K562 (cell line): Measurements from ENCODE around the gene RHNO1. TPM values are rescaled to one million over a fixed set of nuclear protein-coding genes. Genes with fewer than 3 reads are reported as not detected.
"Not testable (repeated sequence)": the region's sequence is repeated elsewhere in the genome, so short reads cannot be mapped to it uniquely, and the experiment has no call there.

Source experiments
- ATAC-seq: fragments of 200-7000 bp; cut with Tn5 transposase; 3 replicates; pipeline ENCODE4 v1.9.1; 2020; ENCODE audit warnings: moderate library complexity
- BruUV-seq: library from RNA; stranded (reverse); fragments of 400-500 nt; replicated peaks from 2 replicates; lab custom pipeline; 2021; lab: Mats Ljungman, UMichigan
- CTCF ChIA-PET: fragments of 300-600 bp; formaldehyde crosslinking; extraction: SDS; loops from one replicate; lab custom pipeline; 2021; ENCODE audit warnings: low intra/inter-chr PET ratio; lab: Yijun Ruan, JAX
- POLR2A ChIA-PET: fragments of 300-600, 350-650 bp; sonication (Branson Sonifier 250); formaldehyde crosslinking; extraction: SDS; loops from one replicate; lab custom pipeline; 2021; ENCODE audit warnings: antibody characterized with exemption, inconsistent platforms; lab: Yijun Ruan, JAX
- DNase-seq, 4 experiments: peaks; one replicate each; pipeline versions ENCODE4 v3.0.0 to v3.0.0-alpha.2; 2011 to 2018; ENCODE audit warnings: low spot score in 3 of 4, mixed read lengths in 3 of 4; ENCODE audit errors: extremely low read depth in 1 of 4
- FAIRE-seq: peaks from 2 replicates; lab custom pipeline; 2011; peaks lifted over from hg19 to GRCh38; lab: Jason Lieb, UNC
- H2AFZ ChIP-seq: 2 replicates; pipeline ENCODE4 v1.6.0; 2011; ENCODE audit warnings: low read depth, low read length, control low read depth, inconsistent platforms
- H3K27ac ChIP-seq: fragments of 200-600 bp; 3 replicates; pipeline ENCODE4 v1.8.0; 2011; ENCODE audit warnings: low read depth, mild to moderate bottlenecking, control low read depth, inconsistent platforms, low read length, moderate library complexity, mixed read lengths; ENCODE audit errors: extremely low read depth
- H3K27me3 ChIP-seq, 2 experiments: fragments of 300-600 bp in 1 of 2; 2 replicates in 1 of 2; 3 replicates in 1 of 2; pipeline versions ENCODE4 v1.6.0 to v1.8.0; 2011; ENCODE audit warnings: inconsistent platforms in 2 of 2, low read length in 2 of 2, mild to moderate bottlenecking in 1 of 2, mixed read lengths in 1 of 2, moderate library complexity in 1 of 2; ENCODE audit not compliant: control insufficient read depth in 2 of 2, insufficient read depth in 2 of 2
- H3K36me3 ChIP-seq: fragments of 300-600 bp; 3 replicates; pipeline ENCODE4 v1.8.0; 2011; ENCODE audit warnings: mild to moderate bottlenecking, low read length, inconsistent platforms; ENCODE audit not compliant: control insufficient read depth, insufficient read depth
- H3K4me1 ChIP-seq, 2 experiments: fragments of 200-600 bp in 1 of 2; replicated peaks in 1 of 2; 2 replicates in 1 of 2; 3 replicates in 1 of 2; pipeline versions ENCODE4 v1.5.1 to v1.8.0; 2011; ENCODE audit warnings: inconsistent platforms in 2 of 2, low read length in 2 of 2, mild to moderate bottlenecking in 1 of 2, mixed read lengths in 1 of 2, moderate library complexity in 1 of 2; ENCODE audit not compliant: control insufficient read depth in 2 of 2, insufficient read depth in 2 of 2
- H3K4me2 ChIP-seq: 2 replicates; pipeline ENCODE4 v1.6.1; 2011; ENCODE audit warnings: low read length, control low read depth, inconsistent platforms, mixed read lengths; ENCODE audit not compliant: insufficient read depth
- H3K4me3 ChIP-seq: fragments of 200-600 bp; sonication (generic), shearing (Covaris generic); 2 replicates; pipeline ENCODE4 v1.5.1; 2016; ENCODE audit warnings: control low read depth, inconsistent platforms
- H3K79me2 ChIP-seq: fragments of 200-600 bp; 3 replicates; pipeline ENCODE4 v1.8.0; 2011; ENCODE audit warnings: low read length, inconsistent platforms; ENCODE audit not compliant: control insufficient read depth, insufficient read depth
- H3K9ac ChIP-seq, 2 experiments: 2 replicates each; pipeline versions ENCODE4 v1.6.0 to v1.6.1; 2011; ENCODE audit warnings: low read depth in 2 of 2, low read length in 2 of 2, control low read depth in 1 of 2, inconsistent platforms in 1 of 2, mild to moderate bottlenecking in 1 of 2, mixed read lengths in 1 of 2; ENCODE audit not compliant: insufficient read depth in 1 of 2
- H3K9me1 ChIP-seq: one replicate; pipeline ENCODE4 v1.6.0; 2011; ENCODE audit warnings: inconsistent platforms, mild to moderate bottlenecking, low read length, moderate library complexity; ENCODE audit not compliant: control insufficient read depth, insufficient read depth
- H3K9me3 ChIP-seq: replicated peaks from 2 replicates; pipeline ENCODE4 v1.5.1; 2011; ENCODE audit warnings: low read depth, low read length, inconsistent platforms; ENCODE audit not compliant: control insufficient read depth, insufficient read depth
- H4K20me1 ChIP-seq: replicated peaks from 2 replicates; pipeline ENCODE4 v1.6.1; 2011; ENCODE audit warnings: low read length, inconsistent platforms, mixed read lengths; ENCODE audit not compliant: control insufficient read depth, insufficient read depth
- CBX2 ChIP-seq: fragments of 200-600 bp; sonication (generic); IDR thresholded peaks from one replicate; pipeline ENCODE4 v1.6.1; 2012; ENCODE audit warnings: mild to moderate bottlenecking, low read length, inconsistent platforms; ENCODE audit not compliant: insufficient read depth, poor library complexity, severe bottlenecking
- HSF4 ChIP-seq: fragments of 250-450 bp; sonication (Bioruptor Pico); IDR thresholded peaks from 2 replicates; pipeline ENCODE4 v2.1.2; 2022; ENCODE audit warnings: mild to moderate bottlenecking, moderate library complexity, borderline replicate concordance
- LCOR ChIP-seq: sonication (generic); formaldehyde crosslinking; IDR thresholded peaks from 2 replicates; pipeline ENCODE4 v1.8.0; 2022; ENCODE audit warnings: mild to moderate bottlenecking, missing genetic modification reagents
- OTX1 ChIP-seq: fragments of 450-650 bp; formaldehyde crosslinking; IDR thresholded peaks from 2 replicates; pipeline ENCODE4 v1.4.0; 2022; ENCODE audit warnings: mild to moderate bottlenecking
- PYGO2 ChIP-seq: fragments of 450-650 bp; IDR thresholded peaks from 2 replicates; pipeline ENCODE4 v1.6.1; 2016; ENCODE audit warnings: mild to moderate bottlenecking, missing genetic modification characterization, moderate library complexity, missing compliant biosample characterization
- U2AF1 ChIP-seq: fragments of 200-400 bp; formaldehyde crosslinking; optimal IDR thresholded peaks from 2 replicates; pipeline ENCODE3; 2017; ENCODE audit warnings: mild to moderate bottlenecking, low read depth, low read length, moderate library complexity
- XRCC3 ChIP-seq: fragments of 450-650 bp; IDR thresholded peaks from 2 replicates; pipeline ENCODE4 v1.6.1; 2017; ENCODE audit warnings: mild to moderate bottlenecking, moderate library complexity
- ZC3H11A ChIP-seq: IDR thresholded peaks from 2 replicates; pipeline ENCODE4 v1.6.1; 2012; ENCODE audit warnings: low read depth, low read length, improper control_type of control experiment
- ZKSCAN1 ChIP-seq: fragments of 150-350 bp; IDR thresholded peaks from 2 replicates; pipeline ENCODE4 v1.6.1; 2016; ENCODE audit warnings: low read depth, low read length
- ZSCAN32 ChIP-seq: fragments of 450-650 bp; formaldehyde crosslinking; IDR thresholded peaks from 2 replicates; pipeline ENCODE4 v1.4.0; 2020; ENCODE audit warnings: mild to moderate bottlenecking, moderate library complexity
- WGBS: fragments of 100-300 bp; shearing (Covaris generic); methylation state at CpG from one replicate; pipeline ENCODE4 v1.1.6; 2016; ENCODE audit warnings: low coverage, mixed read lengths; ENCODE audit not compliant: insufficient coverage; ENCODE audit errors: missing lambda C conversion rate; 5-methylcytosine and 5-hydroxymethylcytosine counted together
- in situ Hi-C: fragments of 300-500 bp; cut with MboI; formaldehyde crosslinking; loops from 4 replicates; pipeline ENCODE4 v1.15.0; 2018; ENCODE audit warnings: inconsistent platforms, mixed read lengths
- intact Hi-C: fragments of 100-400 bp; cut with micrococcal nuclease; formaldehyde crosslinking; loops from 2 replicates; pipeline ENCODE4 v1.14.2; 2022
- polyA plus RNA-seq, 8 experiments: library from polyadenylated mRNA; depleted of rRNA in 4 of 8; stranded (reverse) in 5 of 8; unstranded in 3 of 8; fragments of >200 nt; fragmentation: Nextera tagmentation in 2 of 8; fragmentation: Illumina TruSeq in 1 of 8; extraction: Ambion mirVana in 2 of 8; extraction: Trizol in 1 of 8; gene quantifications; 2 replicates each; pipeline versions ENCODE4 v1.2.1 to v1.2.3, GENCODE V29; 2011 to 2014; ENCODE audit warnings: inconsistent platforms in 1 of 8, missing spikeins in 1 of 8
- total RNA-seq, 7 experiments: library from RNA; depleted of rRNA in 6 of 7; stranded (reverse); fragments of >200 nt in 6 of 7; fragmentation: Illumina TruSeq in 2 of 7; extraction: Trizol in 2 of 7; gene quantifications; 2 replicates each; pipeline versions ENCODE4 v1.2.1 to v1.2.3, GENCODE V29; 2011 to 2021; ENCODE audit warnings: low replicate concordance in 1 of 7

Gene RHNO1
- total and polyA plus RNA-seq, 9 of the 15 experiments (the other 6 are each of a cell fraction or from before 2014, with no cell fraction given): 20.8 to 62.7 (median 28.8) TPM

- no peak for TF ChIP-seq LCOR
These were observed 14.1 kb upstream of the RHNO1 start (continued) for GRCh38 chr12:2862876-2863275.

- H3K36me3 ChIP-seq: peaks cover 74% of the 10 kb centered on the region; the same call in 2 of the 3 replicates
- H3K27me3 ChIP-seq, H3K4me1 ChIP-seq, FAIRE-seq, H3K4me2 ChIP-seq, H3K27ac ChIP-seq, BruUV-seq, H3K9me1 ChIP-seq, intact Hi-C loops, H3K9ac ChIP-seq, in situ Hi-C loops, H3K9me3 ChIP-seq, CTCF ChIA-PET, ATAC-seq, H3K4me3 ChIP-seq, H2AFZ ChIP-seq, H4K20me1 ChIP-seq, DNase-seq, H3K79me2 ChIP-seq: not testable (repeated sequence)
- WGBS: 77% methylated on average over 4 of the region's 7 CpGs
- POLR2A ChIA-PET: interaction anchor here (1.2 kb wide), 1 partner anchor 10 kb away, joined by 6 read pairs; no protein-coding TSS in a partner anchor
These were observed 13.6 kb upstream of the RHNO1 start for GRCh38 chr12:2863402-2863801.

GRCh38 chr12:2864198-2864597 is 12.8 kb upstream of the RHNO1 start:
- H3K79me2 ChIP-seq: no peaks in the 10 kb centered on the region
- intact Hi-C loops: no loop called here
- FAIRE-seq: no peak
- no peaks in the 10 kb centered on the region for H3K27me3 ChIP-seq
- in situ Hi-C loops: no loop called here
- H3K4me3 ChIP-seq: no peak overlapping the region
- DNase-seq: no peak
- no peak overlapping the region for H3K27ac ChIP-seq
- H3K9me1 ChIP-seq: no peaks in the 10 kb centered on the region
- no peak overlapping the region for H2AFZ ChIP-seq
- ATAC-seq: no peak
- no peaks in the 10 kb centered on the region for H3K9me3 ChIP-seq
- TF ChIP-seq ZSCAN32 (CRISPR knock-in tag) (no peak), ZKSCAN1 (no peak), U2AF1 (no peak), PYGO2 (tag) (no peak), HSF4 (CRISPR knock-in tag) (no peak), ZC3H11A (no peak), XRCC3 (no peak), CBX2 (no peak), OTX1 (CRISPR knock-in tag) (no peak)
- H3K4me1 ChIP-seq: no peaks in the 10 kb centered on the region
- ChIA-PET POLR2A (interaction anchor here (0.5 to 1.2 kb wide), 3 partner anchors 11 to 170 kb away, joined by 3 to 6 read pairs (median 6); partner anchors contain the start of genes FOXM1 and RHNO1), CTCF (no interaction called here)
- H4K20me1 ChIP-seq: no peaks in the 10 kb centered on the region; the same call in 1 of the 2 replicates
- no TSS peak for BruUV-seq
- WGBS: 97% methylated on average over 9 of the region's 9 CpGs
- no peak overlapping the region for H3K9ac ChIP-seq
- no peak overlapping the region for H3K4me2 ChIP-seq
- peaks cover 74% of the 10 kb centered on the region; the same call in 2 of the 3 replicates for H3K36me3 ChIP-seq
